HepG2 (cell line): ENCODE measurements around the gene TRDN. TPM values are rescaled to one million over a fixed set of nuclear protein-coding genes. Genes with fewer than 3 reads are reported as not detected.

Experiments
- ATAC-seq: fragments of 200-7000 bp; cut with Tn5 transposase; 3 replicates; pipeline ENCODE4 v1.9.1; 2020; ENCODE audit warnings: mild to moderate bottlenecking, moderate library complexity
- BruUV-seq: library from RNA; stranded (reverse); fragments of 400-500 nt; replicated peaks from 2 replicates; lab custom pipeline; 2021; lab: Mats Ljungman, UMichigan
- CTCF ChIA-PET: fragments of 300-600 bp; formaldehyde crosslinking; extraction: SDS; loops from one replicate; lab custom pipeline; 2021; ENCODE audit warnings: low total read pairs, inconsistent platforms, low intra/inter-chr PET ratio; lab: Yijun Ruan, JAX
- POLR2A ChIA-PET: fragments of 350-600 bp; sonication (Branson Sonifier 250); formaldehyde crosslinking; loops from one replicate; lab custom pipeline; 2020; ENCODE audit warnings: antibody characterized with exemption, inconsistent platforms; lab: Yijun Ruan, JAX
- DNase-seq: peaks from one replicate; pipeline ENCODE4 v3.0.0-alpha.2; 2015; ENCODE audit warnings: low spot score
- FAIRE-seq: peaks from 3 replicates; lab custom pipeline; 2011; peaks lifted over from hg19 to GRCh38; lab: Jason Lieb, UNC
- H2AFZ ChIP-seq: one replicate; pipeline ENCODE4 v1.6.1; 2011; ENCODE audit warnings: low read length, inconsistent platforms
- H3K27ac ChIP-seq: fragments of 300-600 bp; 3 replicates; pipeline ENCODE4 v1.8.0; 2011; ENCODE audit warnings: mixed run types, mild to moderate bottlenecking, mixed read lengths, low read length, inconsistent platforms; ENCODE audit not compliant: insufficient read depth; ENCODE audit errors: extremely low read length
- H3K27me3 ChIP-seq, 2 experiments: fragments of 200-600 bp in 1 of 2; 2 replicates in 1 of 2; 3 replicates in 1 of 2; pipeline versions ENCODE4 v1.6.0 to v1.8.0; 2011; ENCODE audit warnings: low read length in 2 of 2, mild to moderate bottlenecking in 2 of 2, moderate library complexity in 2 of 2, inconsistent platforms in 1 of 2; ENCODE audit not compliant: insufficient read depth in 2 of 2, control insufficient read depth in 1 of 2
- H3K36me3 ChIP-seq, 2 experiments: fragments of 200-600 bp in 1 of 2; replicated peaks in 1 of 2; 2 replicates in 1 of 2; 3 replicates in 1 of 2; pipeline versions ENCODE4 v1.5.1 to v1.8.0; 2011; ENCODE audit warnings: low read length in 2 of 2, inconsistent platforms in 1 of 2; ENCODE audit not compliant: insufficient read depth in 2 of 2, control insufficient read depth in 1 of 2
- H3K4me1 ChIP-seq: 2 replicates; pipeline ENCODE4 v1.5.1; 2012; ENCODE audit warnings: low read length, inconsistent platforms; ENCODE audit not compliant: insufficient read depth
- H3K4me2 ChIP-seq: 2 replicates; pipeline ENCODE4 v1.6.0; 2011; ENCODE audit warnings: low read depth, low read length, inconsistent platforms
- H3K4me3 ChIP-seq, 3 experiments: fragments of 200-600 bp in 1 of 3; sonication (generic), shearing (Covaris generic) in 1 of 3; replicated peaks in 1 of 3; 2 replicates each; pipeline ENCODE4 v1.5.1; 2011 to 2016; ENCODE audit warnings: low read length in 3 of 3, inconsistent platforms in 2 of 3, low read depth in 2 of 3, mild to moderate bottlenecking in 2 of 3, control low read depth in 1 of 3, mixed read lengths in 1 of 3; ENCODE audit not compliant: insufficient read depth in 1 of 3
- H3K79me2 ChIP-seq: one replicate; pipeline ENCODE4 v1.6.1; 2011; ENCODE audit warnings: low read length, inconsistent platforms; ENCODE audit not compliant: insufficient read depth
- H3K9ac ChIP-seq: 2 replicates; pipeline ENCODE4 v1.6.0; 2011; ENCODE audit warnings: mild to moderate bottlenecking, low read depth, low read length, inconsistent platforms; ENCODE audit not compliant: insufficient read depth
- H3K9me3 ChIP-seq: 2 replicates; pipeline ENCODE4 v1.5.1; 2012; ENCODE audit warnings: mild to moderate bottlenecking, low read length
- H4K20me1 ChIP-seq: 2 replicates; pipeline ENCODE4 v1.6.0; 2011; ENCODE audit warnings: inconsistent platforms, mild to moderate bottlenecking, low read length, moderate library complexity; ENCODE audit not compliant: insufficient read depth
- CEBPB ChIP-seq: IDR thresholded peaks from 2 replicates; pipeline ENCODE4 v1.6.1; 2011; ENCODE audit warnings: low read depth, low read length, improper control_type of control experiment, borderline replicate concordance
- NCOR1 ChIP-seq: fragments of 200-600 bp; sonication (generic); IDR thresholded peaks from 2 replicates; pipeline ENCODE4 v1.7.0; 2017; ENCODE audit warnings: antibody characterized with exemption, low read length, borderline replicate concordance
- NR0B2 ChIP-seq: sonication (generic); formaldehyde crosslinking; IDR thresholded peaks from 2 replicates; pipeline ENCODE4 v1.4.0; 2020; ENCODE audit warnings: mild to moderate bottlenecking, missing genetic modification reagents
- PHB2 ChIP-seq: fragments of 450-650 bp; IDR thresholded peaks from 2 replicates; pipeline ENCODE4 v1.6.1; 2018; ENCODE audit not compliant: partially characterized antibody
- RBM22 ChIP-seq: fragments of 200-400 bp; formaldehyde crosslinking; optimal IDR thresholded peaks from 2 replicates; pipeline ENCODE3; 2017; ENCODE audit warnings: mild to moderate bottlenecking, low read length, moderate library complexity
- RXRB ChIP-seq: IDR thresholded peaks from 2 replicates; pipeline ENCODE4 v1.6.1; 2016; ENCODE audit warnings: borderline replicate concordance, missing genetic modification reagents, missing compliant biosample characterization
- ZNF704 ChIP-seq: sonication (generic); formaldehyde crosslinking; IDR thresholded peaks from 2 replicates; pipeline ENCODE4 v1.8.1; 2023; ENCODE audit warnings: mild to moderate bottlenecking, inconsistent platforms, moderate library complexity, missing genetic modification reagents, borderline replicate concordance
- ZZZ3 ChIP-seq: sonication (generic); formaldehyde crosslinking; IDR thresholded peaks from 2 replicates; pipeline ENCODE4 v1.4.0; 2020; ENCODE audit warnings: missing genetic modification reagents, mild to moderate bottlenecking, borderline replicate concordance
- WGBS: methylation state at CpG from one replicate; pipeline ENCODE4 v1.1.6; 2017; ENCODE audit warnings: low lambda C conversion rate; 5-methylcytosine and 5-hydroxymethylcytosine counted together
- in situ Hi-C: cut with HindIII; loops from 2 replicates; pipeline ENCODE4 v1.10.0; 2017; ENCODE audit warnings: low pct_unique_long_range_greater_than_20kb; ENCODE audit not compliant: extremely low pct_ligation_motif_present
- intact Hi-C: fragments of 100-400 bp; cut with micrococcal nuclease; formaldehyde crosslinking; loops from one replicate; pipeline ENCODE4 v1.10.0; 2022; ENCODE audit not compliant: unreplicated experiment
- polyA plus RNA-seq, 8 experiments: library from polyadenylated mRNA; depleted of rRNA in 3 of 8; stranded (reverse) in 7 of 8; unstranded in 1 of 8; fragments of >200 nt; fragmentation: Illumina TruSeq in 4 of 8; extraction: Trizol in 4 of 8; gene quantifications; 2 replicates each; pipeline versions ENCODE4 v1.2.1 to v1.2.3, GENCODE V29; 2011 to 2016; ENCODE audit warnings: low read depth in 4 of 8, missing spikeins in 1 of 8, mixed read lengths in 1 of 8; ENCODE audit not compliant: insufficient read depth in 1 of 8
- total RNA-seq, 5 experiments: library from RNA; depleted of rRNA; stranded (reverse); fragments of >200 nt; fragmentation: Illumina TruSeq; extraction: Trizol; gene quantifications; 2 replicates each; pipeline ENCODE4 v1.2.3, GENCODE V29; 2016; ENCODE audit warnings: low read depth in 1 of 5
- TF ChIP-seq, protein P1 (sequence below): IDR thresholded peaks from 2 replicates; pipeline ENCODE4 v1.6.1; 2016
- TF ChIP-seq, protein P2 (sequence below): sonication (generic); formaldehyde crosslinking; IDR thresholded peaks from 2 replicates; pipeline ENCODE4 v1.4.0; 2020; ENCODE audit warnings: missing genetic modification reagents

Gene TRDN
- total and polyA plus RNA-seq, 2 of the 13 experiments (the other 11 are each of a cell fraction or from before 2014, with no cell fraction given), result not detected

DNA sequence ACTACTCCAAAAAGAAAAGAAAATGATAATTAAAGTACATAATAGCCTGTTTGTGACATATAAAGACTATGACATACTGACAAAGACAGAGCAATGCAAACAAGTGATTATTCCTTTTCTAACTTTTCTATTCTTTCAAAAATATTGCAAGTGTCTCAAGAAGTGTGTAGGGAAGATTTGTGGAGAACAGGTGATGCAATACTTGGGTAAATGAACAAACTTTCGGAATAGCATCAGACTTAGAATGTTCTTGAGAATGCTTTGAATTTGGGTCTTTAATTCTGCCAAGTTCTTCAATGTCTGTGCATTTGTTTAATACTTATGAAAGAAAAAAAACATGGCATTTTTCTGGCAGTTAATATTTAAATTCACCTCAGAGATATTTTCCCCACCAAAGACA lies 40.0 kb upstream of the TRDN start:
- intact Hi-C loops, result no loop called here
- Histone ChIP-seq H3K9ac (no peak overlapping the region), H3K4me1 (no peaks in the 10 kb centered on the region), H3K79me2 (no peaks in the 10 kb centered on the region), H2AFZ (no peak overlapping the region), H4K20me1 (no peaks in the 10 kb centered on the region), H3K27me3 (no peaks in the 10 kb centered on the region), H3K4me2 (no peak overlapping the region), H3K9me3 (peaks cover 23% of the 10 kb centered on the region), H3K4me3 (no peak overlapping the region), H3K27ac (no peak overlapping the region), H3K36me3 (no peaks in the 10 kb centered on the region)
- WGBS, result 27% methylated on average over 1 of the region's 1 CpG
- POLR2A ChIA-PET, result no interaction called here
- DNase-seq (no peak), ATAC-seq (no peak), FAIRE-seq (no peak)
- in situ Hi-C loops, result no loop called here
- CTCF ChIA-PET, result no interaction called here
- BruUV-seq, result no TSS peak
- no peak for TF ChIP-seq RBM22
- TF ChIP-seq CEBPB, result peak; percentile 74
- TF ChIP-seq NCOR1, result no peak
- no peak for TF ChIP-seq NR0B2

DNA sequence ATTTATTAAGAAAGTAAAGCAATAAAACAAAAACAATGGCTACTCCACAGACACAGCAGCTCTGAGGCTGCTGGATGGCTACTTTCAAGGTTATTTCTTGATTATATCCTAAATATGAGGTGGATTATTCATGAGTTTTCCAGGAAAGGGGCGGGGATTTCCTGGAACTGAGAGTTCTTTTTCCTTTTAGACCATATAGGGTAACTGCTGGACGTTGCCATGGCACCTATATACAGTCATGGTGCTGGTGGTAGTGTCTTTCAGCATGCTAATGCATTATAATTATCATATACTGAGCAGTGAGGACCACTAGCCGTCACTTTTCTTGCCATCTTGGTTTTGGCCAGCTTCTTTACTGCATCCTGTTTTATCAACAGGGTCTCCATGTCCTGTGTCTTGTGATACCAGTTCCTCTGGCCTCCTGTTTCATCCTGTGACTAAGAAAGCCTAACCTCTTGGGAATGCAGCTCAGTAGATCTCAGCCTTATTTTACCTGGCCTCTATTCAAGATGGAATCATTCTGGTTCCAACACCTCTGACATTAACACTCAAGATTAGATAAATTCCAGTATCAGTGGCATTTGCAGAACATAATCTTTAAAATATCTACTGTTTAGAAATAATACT lies 32.3 kb upstream of the TRDN start:
- 2% methylated on average over 3 of the region's 3 CpGs for WGBS
- H2AFZ ChIP-seq, result no peak overlapping the region
- H3K4me3 ChIP-seq, result no peak overlapping the region
- ATAC-seq (no peak), DNase-seq (no peak), FAIRE-seq (no peak)
- in situ Hi-C loops, result no loop called here
- no peak overlapping the region for H3K4me2 ChIP-seq
- BruUV-seq, result no TSS peak
- POLR2A ChIA-PET, result no interaction called here
- H4K20me1 ChIP-seq, result no peaks in the 10 kb centered on the region
- no peaks in the 10 kb centered on the region for H3K4me1 ChIP-seq
- no peak overlapping the region for H3K27ac ChIP-seq
- no peaks in the 10 kb centered on the region for H3K36me3 ChIP-seq
- H3K79me2 ChIP-seq, result no peaks in the 10 kb centered on the region
- intact Hi-C loops, result no loop called here
- H3K9me3 ChIP-seq, result peaks cover 7% of the 10 kb centered on the region
- H3K27me3 ChIP-seq, result no peaks in the 10 kb centered on the region
- no peak overlapping the region for H3K9ac ChIP-seq
- CTCF ChIA-PET, result no interaction called here
- TF ChIP-seq ZZZ3 (CRISPR knock-in tag), result no peak
- TF ChIP-seq, protein P1, sequence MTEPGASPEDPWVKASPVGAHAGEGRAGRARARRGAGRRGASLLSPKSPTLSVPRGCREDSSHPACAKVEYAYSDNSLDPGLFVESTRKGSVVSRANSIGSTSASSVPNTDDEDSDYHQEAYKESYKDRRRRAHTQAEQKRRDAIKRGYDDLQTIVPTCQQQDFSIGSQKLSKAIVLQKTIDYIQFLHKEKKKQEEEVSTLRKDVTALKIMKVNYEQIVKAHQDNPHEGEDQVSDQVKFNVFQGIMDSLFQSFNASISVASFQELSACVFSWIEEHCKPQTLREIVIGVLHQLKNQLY (CRISPR knock-in tag), result no peak
- TF ChIP-seq, protein P2, sequence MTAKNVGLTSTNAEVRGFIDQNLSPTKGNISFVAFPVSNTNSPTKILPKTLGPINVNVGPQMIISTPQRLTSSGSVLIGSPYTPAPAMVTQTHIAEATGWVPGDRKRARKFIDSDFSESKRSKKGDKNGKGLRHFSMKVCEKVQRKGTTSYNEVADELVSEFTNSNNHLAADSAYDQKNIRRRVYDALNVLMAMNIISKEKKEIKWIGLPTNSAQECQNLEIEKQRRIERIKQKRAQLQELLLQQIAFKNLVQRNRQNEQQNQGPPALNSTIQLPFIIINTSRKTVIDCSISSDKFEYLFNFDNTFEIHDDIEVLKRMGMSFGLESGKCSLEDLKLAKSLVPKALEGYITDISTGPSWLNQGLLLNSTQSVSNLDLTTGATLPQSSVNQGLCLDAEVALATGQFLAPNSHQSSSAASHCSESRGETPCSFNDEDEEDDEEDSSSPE, result no peak
- no peak for TF ChIP-seq PHB2
- TF ChIP-seq RXRB (CRISPR knock-in tag), result no peak
- TF ChIP-seq ZNF704, result no peak
